Sigmoid colon (tissue), 7 donors: ENCODE results near the gene ABCF3. TPM values are rescaled to one million over a fixed set of nuclear protein-coding genes. Genes with fewer than 3 reads are reported as not detected.
A peak's percentile ranks its signal among the peaks of the same experiment; 100 is the strongest.

ENCODE experiments used
- DNase-seq: peaks from one replicate; pipeline ENCODE4 v3.0.0-alpha.2; 2019
- H3K27ac ChIP-seq, 4 donors: fragments of 200-600 bp; sonication (generic); one replicate each; pipeline ENCODE4 v1.5.1; 2016 to 2019; ENCODE audit warnings: mild to moderate bottlenecking in 1 of 4
- H3K27me3 ChIP-seq, 3 donors: fragments of 200-600 bp; sonication (generic); one replicate each; pipeline ENCODE4 v1.5.1; 2019; ENCODE audit warnings: mild to moderate bottlenecking in 1 of 3
- H3K36me3 ChIP-seq, 4 donors: fragments of 200-600 bp; sonication (generic); one replicate each; pipeline ENCODE4 v1.5.1; 2016 to 2019
- H3K4me1 ChIP-seq, 4 donors: fragments of 200-600 bp; sonication (generic); one replicate each; pipeline ENCODE4 v1.5.1; 2017 to 2019
- H3K4me3 ChIP-seq, 4 donors: fragments of 200-600 bp; sonication (generic); one replicate each; pipeline ENCODE4 v1.5.1; 2017 to 2019; ENCODE audit warnings: mild to moderate bottlenecking in 2 of 4, moderate library complexity in 1 of 4
- H3K9me3 ChIP-seq, 4 donors: fragments of 200-600 bp in 3 of 4; sonication (generic) in 3 of 4; one replicate each; pipeline versions ENCODE4 v1.5.1 to v1.6.1; 2013 to 2019
- EP300 ChIP-seq, 4 donors: sonication (generic); formaldehyde crosslinking; IDR thresholded peaks; one replicate each; pipeline ENCODE4 v1.6.1; 2017; ENCODE audit warnings: antibody characterized with exemption in 4 of 4
- POLR2A ChIP-seq, 2 donors: fragments of 450-650 bp; IDR thresholded peaks; one replicate each; pipeline ENCODE4 v1.6.1; 2016; ENCODE audit warnings: antibody characterized with exemption in 2 of 2, mild to moderate bottlenecking in 2 of 2, moderate library complexity in 2 of 2
- POLR2AphosphoS5 ChIP-seq, 4 donors: sonication (generic); formaldehyde crosslinking; IDR thresholded peaks; one replicate each; pipeline ENCODE4 v1.6.1; 2017; ENCODE audit warnings: antibody characterized with exemption in 4 of 4
- WGBS, 2 donors: extraction: QIAGEN DNeasy Blood & Tissue Kit; methylation state at CpG; one replicate each; pipeline ENCODE4 v1.1.7; 2013; 5-methylcytosine and 5-hydroxymethylcytosine counted together
- intact Hi-C: fragments of 100-400 bp; cut with DNase I; formaldehyde crosslinking; loops from one replicate; pipeline ENCODE4 v1.15.1; 2023
- polyA plus RNA-seq, 3 donors: library from polyadenylated mRNA; stranded (reverse); fragments of 200-250 nt; gene quantifications; one replicate each; pipeline ENCODE4 v1.2.3, GENCODE V29; 2013
- small RNA-seq, 3 donors: library from RNA; depleted of rRNA; stranded (forward); fragments of <200 nt; gene quantifications; one replicate each; pipeline ENCODE3, GENCODE V24; 2016
- total RNA-seq, 4 donors: library from RNA; depleted of rRNA; stranded (reverse); fragments of >200 nt; gene quantifications; one replicate each; pipeline ENCODE4 v1.1.0, GENCODE V29; 2016
- TF ChIP-seq, protein P1 (sequence below), 4 experiments: fragments of 450-650 bp in 3 of 4; fragments of 200-600 bp in 1 of 4; IDR thresholded peaks; one replicate each; pipeline ENCODE4 v1.5.1; 2016 to 2019; ENCODE audit warnings: antibody characterized with exemption in 4 of 4, mild to moderate bottlenecking in 3 of 4, moderate library complexity in 2 of 4
- donor health status: healthy with polysubstance abuse.
- donor health status: Bipolar disorder and iron deficiency.
- donor health status: healthy.

The ABCF3 gene
- total and polyA plus RNA-seq, 7 donors: 32.4 to 51.3 (median 41.3) TPM

DNA sequence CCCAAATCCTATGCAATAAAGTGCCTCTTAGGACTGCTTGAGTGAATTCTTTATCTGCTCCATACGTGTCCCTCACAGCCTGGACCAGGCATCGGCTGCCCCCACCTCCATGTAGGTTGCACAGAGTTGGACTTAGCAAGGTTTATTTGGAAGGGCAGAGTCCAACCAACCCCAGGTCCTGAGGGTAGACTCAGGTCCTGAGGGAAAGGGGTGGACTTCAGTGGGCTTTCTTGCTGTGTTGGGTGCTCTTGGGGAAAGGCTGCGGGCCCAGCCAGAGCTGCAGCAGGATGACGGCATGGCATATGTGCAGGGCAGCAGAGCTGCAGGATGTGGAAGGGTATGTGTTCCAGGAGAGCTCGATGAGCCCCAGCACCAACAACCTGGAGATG is 56.3 kb downstream of the ABCF3 start:
- Histone ChIP-seq H3K27me3 (peaks cover 0 to 29% (median 22%) of the 10 kb centered on the region in 3 donors), H3K36me3 (peaks cover 11 to 39% (median 24%) of the 10 kb centered on the region in 4 donors), H3K9me3 (no peaks in the 10 kb centered on the region), H3K4me1 (peaks cover 0 to 5% (median 2%) of the 10 kb centered on the region in 4 donors), H3K27ac (no peak overlapping the region), H3K4me3 (no peak overlapping the region)
- intact Hi-C loops: no loop called here
- peak; percentile 34 for DNase-seq
- TF ChIP-seq, protein P1, sequence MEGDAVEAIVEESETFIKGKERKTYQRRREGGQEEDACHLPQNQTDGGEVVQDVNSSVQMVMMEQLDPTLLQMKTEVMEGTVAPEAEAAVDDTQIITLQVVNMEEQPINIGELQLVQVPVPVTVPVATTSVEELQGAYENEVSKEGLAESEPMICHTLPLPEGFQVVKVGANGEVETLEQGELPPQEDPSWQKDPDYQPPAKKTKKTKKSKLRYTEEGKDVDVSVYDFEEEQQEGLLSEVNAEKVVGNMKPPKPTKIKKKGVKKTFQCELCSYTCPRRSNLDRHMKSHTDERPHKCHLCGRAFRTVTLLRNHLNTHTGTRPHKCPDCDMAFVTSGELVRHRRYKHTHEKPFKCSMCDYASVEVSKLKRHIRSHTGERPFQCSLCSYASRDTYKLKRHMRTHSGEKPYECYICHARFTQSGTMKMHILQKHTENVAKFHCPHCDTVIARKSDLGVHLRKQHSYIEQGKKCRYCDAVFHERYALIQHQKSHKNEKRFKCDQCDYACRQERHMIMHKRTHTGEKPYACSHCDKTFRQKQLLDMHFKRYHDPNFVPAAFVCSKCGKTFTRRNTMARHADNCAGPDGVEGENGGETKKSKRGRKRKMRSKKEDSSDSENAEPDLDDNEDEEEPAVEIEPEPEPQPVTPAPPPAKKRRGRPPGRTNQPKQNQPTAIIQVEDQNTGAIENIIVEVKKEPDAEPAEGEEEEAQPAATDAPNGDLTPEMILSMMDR (IDR thresholded peaks at IDR 0.05): no peak
- TF ChIP-seq EP300 (IDR thresholded peaks at IDR 0.05) (no peak), POLR2A (IDR thresholded peaks at IDR 0.05) (no peak), POLR2AphosphoS5 (IDR thresholded peaks at IDR 0.05) (no peak)
- WGBS, 2 donors: 71 to 89% methylated on average over 5 of the region's 5 CpGs

Small RNA genes lying within 50 kb of the gene (small RNA-seq; reads per million reads assigned to genes)
- gene MIR1224: 0.06 to 0.29 (median 0.11) reads per million in 3 donors

Other genes starting within 250 kb of the ABCF3 start
- 10 to 100 TPM; 16.0 to 39.6 (median 21.0) TPM for gene ABCC5, start 168.3 kb upstream of the ABCF3 start, total RNA-seq
- gene ABCC5, start 168.3 kb upstream of the ABCF3 start, polyA plus RNA-seq: 10 to 100 TPM; 13.8 to 32.1 (median 22.0) TPM
- not detected for gene HTR3D, start 154.5 kb upstream of the ABCF3 start, total RNA-seq
- gene HTR3D, start 154.5 kb upstream of the ABCF3 start, polyA plus RNA-seq: not detected
- gene HTR3C, start 133.2 kb upstream of the ABCF3 start, total RNA-seq: not detected
- under 1 TPM in 2 of 3 donors, not detected in 1; 0.19 to 0.60 TPM for gene HTR3C, start 133.2 kb upstream of the ABCF3 start, polyA plus RNA-seq
- not detected for gene HTR3E, start 89.1 kb upstream of the ABCF3 start, total RNA-seq
- 1 to 10 TPM in 1 of 3 donors, under 1 TPM in 1, not detected in 1; 0.54 to 1.2 TPM for gene HTR3E, start 89.1 kb upstream of the ABCF3 start, polyA plus RNA-seq
- gene EIF2B5, start 50.8 kb upstream of the ABCF3 start, total RNA-seq: 10 to 100 TPM; 26.0 to 43.5 (median 31.3) TPM
- gene EIF2B5, start 50.8 kb upstream of the ABCF3 start, polyA plus RNA-seq: 10 to 100 TPM; 31.8 to 48.1 (median 35.4) TPM
- gene DVL3, start 30.8 kb upstream of the ABCF3 start, total RNA-seq: 10 to 100 TPM; 38.5 to 71.2 (median 53.9) TPM
- 10 to 100 TPM; 15.0 to 40.8 (median 26.4) TPM for gene DVL3, start 30.8 kb upstream of the ABCF3 start, polyA plus RNA-seq
- gene AP2M1, start 11.3 kb upstream of the ABCF3 start, total RNA-seq: 100 to 1,000 TPM; 203 to 239 (median 225) TPM
- gene AP2M1, start 11.3 kb upstream of the ABCF3 start, polyA plus RNA-seq: 100 to 1,000 TPM; 226 to 240 (median 237) TPM
- gene VWA5B2, start 43.4 kb downstream of the ABCF3 start, total RNA-seq: under 1 TPM in 2 of 4 donors, not detected in 2; 0.36 to 0.83 TPM
- gene VWA5B2, start 43.4 kb downstream of the ABCF3 start, polyA plus RNA-seq: 1 to 10 TPM in 1 of 3 donors, under 1 TPM in 2; 0.23 to 1.0 (median 0.60) TPM
- gene ALG3, start 62.8 kb downstream of the ABCF3 start, total RNA-seq: 10 to 100 TPM; 29.6 to 46.8 (median 38.4) TPM
- gene ALG3, start 62.8 kb downstream of the ABCF3 start, polyA plus RNA-seq: 10 to 100 TPM in 2 of 3 donors, 1 to 10 TPM in 1; 9.9 to 39.7 (median 10.8) TPM
- gene EEF1AKMT4, start 63.5 kb downstream of the ABCF3 start, total RNA-seq: 1 to 10 TPM; 1.4 to 3.9 (median 2.4) TPM
- gene EEF1AKMT4, start 63.5 kb downstream of the ABCF3 start, polyA plus RNA-seq: 1 to 10 TPM; 4.2 to 6.5 (median 5.3) TPM
- gene CAMK2N2, start 75.4 kb downstream of the ABCF3 start, total RNA-seq: under 1 TPM in 1 of 4 donors, not detected in 3; 0.71 TPM
- under 1 TPM in 1 of 3 donors, not detected in 2; 0.28 TPM for gene CAMK2N2, start 75.4 kb downstream of the ABCF3 start, polyA plus RNA-seq
- gene ECE2, start 89.8 kb downstream of the ABCF3 start, total RNA-seq: 1 to 10 TPM in 3 of 4 donors, under 1 TPM in 1; 0.49 to 2.9 (median 1.7) TPM
- under 1 TPM in 1 of 3 donors, not detected in 2; 0.63 TPM for gene ECE2, start 89.8 kb downstream of the ABCF3 start, polyA plus RNA-seq
- 100 to 1,000 TPM; 127 to 246 (median 234) TPM for gene PSMD2, start 113.0 kb downstream of the ABCF3 start, total RNA-seq
- gene PSMD2, start 113.0 kb downstream of the ABCF3 start, polyA plus RNA-seq: 100 to 1,000 TPM; 105 to 174 (median 153) TPM
- gene EIF4G1, start 128.4 kb downstream of the ABCF3 start, total RNA-seq: 100 to 1,000 TPM; 115 to 241 (median 182) TPM
- 100 to 1,000 TPM in 1 of 3 donors, 10 to 100 TPM in 2; 62.9 to 249 (median 67.3) TPM for gene EIF4G1, start 128.4 kb downstream of the ABCF3 start, polyA plus RNA-seq
- 10 to 100 TPM; 28.0 to 36.7 (median 33.8) TPM for gene FAM131A, start 151.4 kb downstream of the ABCF3 start, total RNA-seq
- 10 to 100 TPM; 12.6 to 17.1 (median 12.9) TPM for gene FAM131A, start 151.4 kb downstream of the ABCF3 start, polyA plus RNA-seq
- gene CLCN2, start 175.4 kb downstream of the ABCF3 start, total RNA-seq: 1 to 10 TPM; 1.6 to 3.3 (median 2.6) TPM
- gene CLCN2, start 175.4 kb downstream of the ABCF3 start, polyA plus RNA-seq: 10 to 100 TPM; 10.9 to 30.2 (median 13.2) TPM
- gene POLR2H, start 175.5 kb downstream of the ABCF3 start, total RNA-seq: 10 to 100 TPM; 53.2 to 92.5 (median 74.7) TPM
- 100 to 1,000 TPM; 132 to 162 (median 146) TPM for gene POLR2H, start 175.5 kb downstream of the ABCF3 start, polyA plus RNA-seq
- under 1 TPM in 1 of 4 donors, not detected in 3; 0.36 TPM for gene THPO, start 192.0 kb downstream of the ABCF3 start, total RNA-seq
- under 1 TPM in 1 of 3 donors, not detected in 2; 0.25 TPM for gene THPO, start 192.0 kb downstream of the ABCF3 start, polyA plus RNA-seq
- 10 to 100 TPM in 2 of 4 donors, 1 to 10 TPM in 2; 5.7 to 16.3 (median 11.3) TPM for gene CHRD, start 193.9 kb downstream of the ABCF3 start, total RNA-seq
- 1 to 10 TPM in 2 of 3 donors, under 1 TPM in 1; 0.23 to 4.5 (median 1.8) TPM for gene CHRD, start 193.9 kb downstream of the ABCF3 start, polyA plus RNA-seq